DND-41 (cell line): ENCODE results near the gene GRIK2.

Experiments used
- ATAC-seq: fragments of 200-7000 bp; cut with Tn5 transposase; 3 replicates; pipeline ENCODE4 v1.9.1; 2021; ENCODE audit warnings: low read depth; ENCODE audit not compliant: insufficient read depth
- DNase-seq: peaks from one replicate; pipeline ENCODE4 v3.0.0-alpha.2; 2020
- H2AFZ ChIP-seq: 2 replicates; pipeline ENCODE4 v1.6.0; 2012; ENCODE audit warnings: low read depth, low read length
- H3K27ac ChIP-seq: 2 replicates; pipeline ENCODE4 v1.5.1; 2012; ENCODE audit warnings: low read length, inconsistent platforms
- H3K27me3 ChIP-seq: fragments of 200-600 bp; sonication (generic); 2 replicates; pipeline ENCODE4 v1.6.0; 2012; ENCODE audit warnings: low read length, mild to moderate bottlenecking, inconsistent platforms; ENCODE audit not compliant: insufficient read depth, poor library complexity
- H3K36me3 ChIP-seq: 2 replicates; pipeline ENCODE4 v1.5.1; 2012; ENCODE audit warnings: low read length, inconsistent platforms; ENCODE audit not compliant: insufficient read depth
- H3K4me1 ChIP-seq: 2 replicates; pipeline ENCODE4 v1.5.1; 2012; ENCODE audit warnings: mild to moderate bottlenecking, low read length; ENCODE audit not compliant: insufficient read depth
- H3K4me2 ChIP-seq: 2 replicates; pipeline ENCODE4 v1.6.0; 2012; ENCODE audit warnings: mild to moderate bottlenecking, moderate library complexity, low read length, inconsistent platforms; ENCODE audit not compliant: insufficient read depth
- H3K4me3 ChIP-seq, 2 experiments: fragments of 200-600 bp in 1 of 2; shearing (Covaris generic) in 1 of 2; 2 replicates each; pipeline ENCODE4 v1.5.1; 2012 to 2016; ENCODE audit warnings: inconsistent platforms in 2 of 2, low read length in 2 of 2, mild to moderate bottlenecking in 2 of 2, low read depth in 1 of 2, moderate library complexity in 1 of 2
- H3K79me2 ChIP-seq: 2 replicates; pipeline ENCODE4 v1.6.0; 2012; ENCODE audit warnings: low read length, inconsistent platforms; ENCODE audit not compliant: insufficient read depth
- H3K9ac ChIP-seq: 2 replicates; pipeline ENCODE4 v1.6.0; 2012; ENCODE audit warnings: low read depth, mild to moderate bottlenecking, inconsistent platforms, low read length, moderate library complexity
- H3K9me3 ChIP-seq: 2 replicates; pipeline ENCODE4 v1.5.1; 2012; ENCODE audit warnings: low read length, moderate library complexity, mild to moderate bottlenecking, inconsistent platforms; ENCODE audit not compliant: insufficient read depth, severe bottlenecking
- H4K20me1 ChIP-seq: 2 replicates; pipeline ENCODE4 v1.6.0; 2012; ENCODE audit warnings: low read length; ENCODE audit not compliant: insufficient read depth
- CTCF ChIP-seq: IDR thresholded peaks from 2 replicates; pipeline ENCODE4 v1.5.1; 2012; ENCODE audit warnings: borderline replicate concordance, low read length, moderate library complexity, mild to moderate bottlenecking; ENCODE audit not compliant: poor library complexity, severe bottlenecking; ENCODE audit errors: extremely low read depth
- EZH2 ChIP-seq: IDR thresholded peaks from 3 replicates; pipeline ENCODE4 v1.6.1; 2012; ENCODE audit warnings: borderline replicate concordance, low read depth, mild to moderate bottlenecking, moderate library complexity, low read length, inconsistent platforms; ENCODE audit not compliant: severe bottlenecking

The GRIK2 gene

GRCh38 chr6:101550451-101550850, 156.9 kb downstream of the GRIK2 start:
- H3K4me2 ChIP-seq: no peak overlapping the region
- H3K4me3 ChIP-seq: no peak overlapping the region
- no peaks in the 10 kb centered on the region for H3K27me3 ChIP-seq
- TF ChIP-seq CTCF: no peak
- no peak for TF ChIP-seq EZH2
- no peak overlapping the region for H3K9ac ChIP-seq
- H3K9me3 ChIP-seq: no peaks in the 10 kb centered on the region
- no peaks in the 10 kb centered on the region for H3K4me1 ChIP-seq
- DNase-seq (no peak), ATAC-seq (no peak)
- no peaks in the 10 kb centered on the region for H3K79me2 ChIP-seq
- H3K36me3 ChIP-seq: no peaks in the 10 kb centered on the region
- H4K20me1 ChIP-seq: no peaks in the 10 kb centered on the region
- H2AFZ ChIP-seq: no peak overlapping the region
- H3K27ac ChIP-seq: no peak overlapping the region

GRCh38 chr6:101554231-101554630, 160.7 kb downstream of the GRIK2 start:
- DNase-seq: no peak
- Histone ChIP-seq H3K4me2 (no peak overlapping the region), H3K9me3 (no peaks in the 10 kb centered on the region), H3K79me2 (no peaks in the 10 kb centered on the region), H3K27me3 (no peaks in the 10 kb centered on the region), H3K9ac (no peak overlapping the region), H3K4me1 (no peaks in the 10 kb centered on the region), H4K20me1 (no peaks in the 10 kb centered on the region), H3K36me3 (no peaks in the 10 kb centered on the region), H3K4me3 (no peak overlapping the region), H2AFZ (no peak overlapping the region), H3K27ac (no peak overlapping the region)
- TF ChIP-seq EZH2 (no peak), CTCF (no peak)
- no peak for ATAC-seq

GRCh38 chr6:101558712-101559111, 165.2 kb downstream of the GRIK2 start:
- Histone ChIP-seq H2AFZ (no peak overlapping the region), H3K27me3 (no peaks in the 10 kb centered on the region), H3K4me3 (no peak overlapping the region), H4K20me1 (no peaks in the 10 kb centered on the region), H3K4me1 (no peaks in the 10 kb centered on the region), H3K79me2 (no peaks in the 10 kb centered on the region), H3K36me3 (no peaks in the 10 kb centered on the region), H3K4me2 (no peak overlapping the region), H3K9me3 (no peaks in the 10 kb centered on the region), H3K9ac (no peak overlapping the region), H3K27ac (no peak overlapping the region)
- ATAC-seq (no peak), DNase-seq (no peak)
- TF ChIP-seq EZH2 (no peak), CTCF (no peak)

- H3K27ac ChIP-seq: no peak overlapping the region
Measured at GRCh38 chr6:101572627-101573026, 179.1 kb downstream of the GRIK2 start.

More at GRCh38 chr6:101572627-101573026, 179.1 kb downstream of the GRIK2 start:
- Histone ChIP-seq H3K79me2 (no peaks in the 10 kb centered on the region), H3K9me3 (no peaks in the 10 kb centered on the region), H3K4me3 (no peak overlapping the region), H4K20me1 (no peaks in the 10 kb centered on the region), H2AFZ (no peak overlapping the region), H3K9ac (no peak overlapping the region), H3K4me2 (no peak overlapping the region), H3K36me3 (no peaks in the 10 kb centered on the region), H3K4me1 (no peaks in the 10 kb centered on the region), H3K27me3 (no peaks in the 10 kb centered on the region)
- ATAC-seq: no peak
- no peak for DNase-seq
- TF ChIP-seq EZH2 (no peak), CTCF (no peak)
